Endodermal cell (in vitro differentiated cells): ENCODE measurements around the gene CDC20. TPM values are rescaled to one million over a fixed set of nuclear protein-coding genes. Genes with fewer than 3 reads are reported as not detected.
A peak's percentile ranks its signal among the peaks of the same experiment; 100 is the strongest.

Experiments
- DNase-seq: peaks from one replicate; pipeline ENCODE4 v3.0.0-alpha.2; 2017
- H3K27ac ChIP-seq: 2 replicates; pipeline ENCODE4 v1.5.1; 2013; ENCODE audit warnings: mild to moderate bottlenecking, low read depth, low read length, moderate library complexity
- H3K27me3 ChIP-seq: 2 replicates; pipeline ENCODE4 v1.6.1; 2013; ENCODE audit warnings: mild to moderate bottlenecking, low read length, moderate library complexity; ENCODE audit not compliant: insufficient read depth, control insufficient read depth, poor library complexity, severe bottlenecking
- H3K36me3 ChIP-seq: 2 replicates; pipeline ENCODE4 v1.7.0; 2013; ENCODE audit warnings: mild to moderate bottlenecking, low read length, moderate library complexity; ENCODE audit not compliant: control insufficient read depth, insufficient read depth
- H3K4me1 ChIP-seq: one replicate; pipeline ENCODE4 v1.7.0; 2013; ENCODE audit warnings: low read length; ENCODE audit not compliant: control insufficient read depth, insufficient read depth
- H3K4me3 ChIP-seq: 2 replicates; pipeline ENCODE4 v1.5.1; 2013; ENCODE audit warnings: mild to moderate bottlenecking, low read length, moderate library complexity
- H3K9ac ChIP-seq: 2 replicates; pipeline ENCODE4 v1.6.1; 2013; ENCODE audit warnings: mild to moderate bottlenecking, low read length, moderate library complexity; ENCODE audit not compliant: poor library complexity, severe bottlenecking; ENCODE audit errors: extremely low read depth
- H3K9me3 ChIP-seq: 2 replicates; pipeline ENCODE4 v1.6.1; 2013; ENCODE audit warnings: mild to moderate bottlenecking, low read length, moderate library complexity; ENCODE audit not compliant: control insufficient read depth
- H3K27ac Mint-ChIP-seq: 2 replicates; pipeline ENCODE4 v1.8.0; 2020; ENCODE audit warnings: mixed read lengths
- H3K27me3 Mint-ChIP-seq: 2 replicates; pipeline ENCODE4 v1.8.0; 2021; ENCODE audit warnings: mild to moderate bottlenecking, mixed read lengths; ENCODE audit not compliant: insufficient read depth
- H3K36me3 Mint-ChIP-seq: 2 replicates; pipeline ENCODE4 v1.8.0; 2020; ENCODE audit warnings: low read depth, mixed read lengths
- H3K4me1 Mint-ChIP-seq: 2 replicates; pipeline ENCODE4 v1.8.0; 2020; ENCODE audit warnings: mixed read lengths
- H3K4me3 Mint-ChIP-seq: 2 replicates; pipeline ENCODE4 v1.8.0; 2020; ENCODE audit warnings: mild to moderate bottlenecking, moderate library complexity, mixed read lengths
- H3K9me3 Mint-ChIP-seq: 2 replicates; pipeline ENCODE4 v1.8.0; 2020; ENCODE audit warnings: mild to moderate bottlenecking, mixed read lengths
- CTCF ChIP-seq: fragments of 200-600 bp; sonication (generic); conservative IDR thresholded peaks from 2 replicates; pipeline ENCODE4 v1.5.0; 2021; ENCODE audit warnings: antibody characterized with exemption, mild to moderate bottlenecking
- WGBS, 2 experiments: methylation state at CpG; one replicate each; pipeline versions ENCODE4 v1.1.5 to v1.1.7; 2013; ENCODE audit warnings: missing lambda C conversion rate in 2 of 2, mixed read lengths in 1 of 2; ENCODE audit not compliant: insufficient coverage in 1 of 2, insufficient read length in 1 of 2; 5-methylcytosine and 5-hydroxymethylcytosine counted together
- total RNA-seq, 2 donors: library from RNA; stranded (reverse); fragmentation: NEBNext Ultra II Directional in 1 of 2; extraction: Animal tissue kit (Norgen Biotek cat#: 25700) in 1 of 2; gene quantifications; 2 replicates in 1 of 2; 3 replicates in 1 of 2; pipeline ENCODE4 v1.2.1, GENCODE V29; 2021

CDC20 gene
- total RNA-seq, 2 donors from 2014 or later = 126 to 149 TPM

- TF ChIP-seq CTCF = no peak
- no peaks in the 10 kb centered on the region for H3K27me3 ChIP-seq
- no peak overlapping the region for H3K27ac ChIP-seq
- whole genome bisulfite sequencing, 2 experiments = 90 to 91% methylated on average over 3 of the region's 3 CpGs
- peaks cover 38% of the 10 kb centered on the region for H3K36me3 ChIP-seq
- Mint-ChIP-seq H3K4me1 (no peaks in the 10 kb centered on the region), H3K27me3 (no peaks in the 10 kb centered on the region), H3K4me3 (no peak overlapping the region), H3K9me3 (no peaks in the 10 kb centered on the region), H3K36me3 (peaks cover 41% of the 10 kb centered on the region), H3K27ac (no peak overlapping the region)
- H3K9me3 ChIP-seq = no peaks in the 10 kb centered on the region
- DNase-seq = no peak
- H3K9ac ChIP-seq = no peak overlapping the region
- H3K4me3 ChIP-seq = no peak overlapping the region
- no peaks in the 10 kb centered on the region for H3K4me1 ChIP-seq
Observed at GRCh38 chr1:43381612-43382011, 22.8 kb downstream of the CDC20 start.

GRCh38 chr1:43382027-43382779 is 23.4 kb downstream of the CDC20 start:
- Mint-ChIP-seq H3K27ac (no peak overlapping the region), H3K4me3 (no peak overlapping the region), H3K36me3 (peaks cover 42% of the 10 kb centered on the region), H3K4me1 (no peaks in the 10 kb centered on the region), H3K27me3 (no peaks in the 10 kb centered on the region), H3K9me3 (no peaks in the 10 kb centered on the region)
- 90 to 100% methylated on average over 1 to 6 of the region's 6 CpGs for WGBS, 2 experiments
- Histone ChIP-seq H3K27me3 (no peaks in the 10 kb centered on the region), H3K9me3 (no peaks in the 10 kb centered on the region), H3K27ac (no peak overlapping the region), H3K9ac (no peak overlapping the region), H3K36me3 (peaks cover 44% of the 10 kb centered on the region), H3K4me3 (no peak overlapping the region), H3K4me1 (no peaks in the 10 kb centered on the region)
- DNase-seq = no peak
- TF ChIP-seq CTCF = no peak

GRCh38 chr1:43383449-43383848 is 24.7 kb downstream of the CDC20 start:
- no peak for DNase-seq
- peak; percentile 29 for TF ChIP-seq CTCF
- Mint-ChIP-seq H3K27ac (no peak overlapping the region), H3K9me3 (no peaks in the 10 kb centered on the region), H3K4me3 (no peak overlapping the region), H3K36me3 (peaks cover 42% of the 10 kb centered on the region), H3K4me1 (peaks cover under 1% of the 10 kb centered on the region), H3K27me3 (no peaks in the 10 kb centered on the region)
- 89 to 94% methylated on average over 1 to 2 of the region's 2 CpGs for WGBS, 2 experiments
- no peak overlapping the region for H3K4me3 ChIP-seq
- H3K9me3 ChIP-seq = no peaks in the 10 kb centered on the region
- no peaks in the 10 kb centered on the region for H3K27me3 ChIP-seq
- peaks cover 52% of the 10 kb centered on the region for H3K36me3 ChIP-seq
- H3K4me1 ChIP-seq = peaks cover 3% of the 10 kb centered on the region
- no peak overlapping the region for H3K27ac ChIP-seq
- no peak overlapping the region for H3K9ac ChIP-seq
